H9 (cell line): ENCODE results near the gene KIF18B. TPM values are rescaled to one million over a fixed set of nuclear protein-coding genes. Genes with fewer than 3 reads are reported as not detected.
A peak's percentile ranks its signal among the peaks of the same experiment; 100 is the strongest.

Source experiments
- DNase-seq: peaks from one replicate; pipeline ENCODE4 v3.0.0-alpha.2; 2017
- H2AFZ ChIP-seq: one replicate; pipeline ENCODE4 v1.6.1; 2013; ENCODE audit warnings: mild to moderate bottlenecking, low read length, control low read depth, moderate library complexity
- H2AK5ac ChIP-seq: 2 replicates; pipeline ENCODE4 v1.6.1; 2013; ENCODE audit warnings: low read length, control low read depth, mixed read lengths; ENCODE audit not compliant: insufficient read length
- H2BK120ac ChIP-seq: one replicate; pipeline ENCODE4 v1.6.1; 2013; ENCODE audit warnings: low read depth, mild to moderate bottlenecking, low read length, control low read depth, inconsistent platforms; ENCODE audit not compliant: poor library complexity, severe bottlenecking
- H2BK12ac ChIP-seq: 2 replicates; pipeline ENCODE4 v1.6.1; 2013; ENCODE audit warnings: low read length, control low read depth, mixed read lengths, low read depth; ENCODE audit not compliant: insufficient read length
- H2BK15ac ChIP-seq: 2 replicates; pipeline ENCODE4 v1.6.1; 2013; ENCODE audit warnings: low read depth, low read length, control low read depth
- H2BK20ac ChIP-seq: one replicate; pipeline ENCODE4 v1.6.1; 2013; ENCODE audit warnings: low read depth, mild to moderate bottlenecking, low read length, control low read depth, inconsistent platforms; ENCODE audit not compliant: poor library complexity, severe bottlenecking
- H2BK5ac ChIP-seq: 2 replicates; pipeline ENCODE4 v1.6.1; 2013; ENCODE audit warnings: low read length, control low read depth, mixed read lengths; ENCODE audit not compliant: insufficient read length
- H3K14ac ChIP-seq: 2 replicates; pipeline ENCODE4 v1.6.1; 2013; ENCODE audit warnings: low read length, control low read depth; ENCODE audit not compliant: insufficient read depth
- H3K18ac ChIP-seq: 2 replicates; pipeline ENCODE4 v1.6.1; 2013; ENCODE audit warnings: low read depth, mild to moderate bottlenecking, mixed read lengths, low read length, control low read depth; ENCODE audit not compliant: insufficient read length
- H3K23ac ChIP-seq: 2 replicates; pipeline ENCODE4 v1.6.1; 2013; ENCODE audit warnings: low read length, control low read depth, mixed read lengths, low read depth; ENCODE audit not compliant: insufficient read length
- H3K23me2 ChIP-seq: 2 replicates; pipeline ENCODE4 v1.6.1; 2013; ENCODE audit warnings: low read depth, mild to moderate bottlenecking, mixed read lengths, low read length, control low read depth; ENCODE audit not compliant: insufficient read length, poor library complexity, severe bottlenecking
- H3K27ac ChIP-seq: 2 replicates; pipeline ENCODE4 v1.5.1; 2013; ENCODE audit warnings: low read length, control low read depth, mixed read lengths, low read depth; ENCODE audit not compliant: insufficient read length
- H3K27me3 ChIP-seq: 2 replicates; pipeline ENCODE4 v1.6.1; 2013; ENCODE audit warnings: low read length, control low read depth, inconsistent platforms; ENCODE audit not compliant: insufficient read depth
- H3K4ac ChIP-seq: 2 replicates; pipeline ENCODE4 v1.6.1; 2013; ENCODE audit warnings: low read depth, mild to moderate bottlenecking, control low read depth, inconsistent platforms, low read length, moderate library complexity
- H3K4me1 ChIP-seq: 2 replicates; pipeline ENCODE4 v1.6.1; 2013; ENCODE audit warnings: low read length, control low read depth, inconsistent platforms; ENCODE audit not compliant: insufficient read depth
- H3K4me2 ChIP-seq: 2 replicates; pipeline ENCODE4 v1.6.1; 2013; ENCODE audit warnings: low read length, control low read depth, mixed read lengths; ENCODE audit not compliant: insufficient read length, insufficient read depth
- H3K56ac ChIP-seq: 2 replicates; pipeline ENCODE4 v1.6.1; 2013; ENCODE audit warnings: low read depth, mild to moderate bottlenecking, mixed read lengths, low read length, control low read depth; ENCODE audit not compliant: insufficient read length
- H3K79me1 ChIP-seq: 2 replicates; pipeline ENCODE4 v1.6.1; 2013; ENCODE audit warnings: low read depth, mild to moderate bottlenecking, moderate library complexity, low read length, control low read depth, inconsistent platforms; ENCODE audit not compliant: insufficient read depth, poor library complexity, severe bottlenecking
- H3K79me2 ChIP-seq: 2 replicates; pipeline ENCODE4 v1.6.1; 2013; ENCODE audit warnings: low read length, control low read depth, inconsistent platforms; ENCODE audit not compliant: insufficient read depth
- H3K9ac ChIP-seq: 2 replicates; pipeline ENCODE4 v1.6.1; 2013; ENCODE audit warnings: low read length, control low read depth, mixed read lengths; ENCODE audit not compliant: insufficient read length; ENCODE audit errors: extremely low read depth
- H3K9me3 ChIP-seq: one replicate; pipeline ENCODE4 v1.6.1; 2013; ENCODE audit warnings: low read depth, low read length, inconsistent platforms; ENCODE audit not compliant: control insufficient read depth
- H3T11ph ChIP-seq: one replicate; pipeline ENCODE4 v1.6.1; 2013; ENCODE audit warnings: mild to moderate bottlenecking, low read length, control low read depth, inconsistent platforms
- H4K20me1 ChIP-seq: one replicate; pipeline ENCODE4 v1.6.1; 2013; ENCODE audit not compliant: control insufficient read depth, insufficient read length, insufficient read depth
- H4K5ac ChIP-seq: 2 replicates; pipeline ENCODE4 v1.6.1; 2013; ENCODE audit warnings: low read depth, mild to moderate bottlenecking, mixed read lengths, low read length, control low read depth; ENCODE audit not compliant: insufficient read length
- H4K8ac ChIP-seq: replicated peaks from 2 replicates; pipeline ENCODE4 v1.6.1; 2013; ENCODE audit warnings: low read length, control low read depth, mixed read lengths, low read depth; ENCODE audit not compliant: insufficient read length
- H4K91ac ChIP-seq: 2 replicates; pipeline ENCODE4 v1.6.1; 2013; ENCODE audit warnings: low read depth, mild to moderate bottlenecking, moderate library complexity, mixed read lengths, low read length, control low read depth; ENCODE audit not compliant: insufficient read length
- H3K27ac Mint-ChIP-seq, 3 experiments: 2 replicates in 2 of 3; 3 replicates in 1 of 3; pipeline ENCODE4 v1.8.0; 2020 to 2021; ENCODE audit warnings: mixed read lengths in 3 of 3, mild to moderate bottlenecking in 1 of 3, moderate library complexity in 1 of 3
- H3K27me3 Mint-ChIP-seq: 2 replicates; pipeline ENCODE4 v1.8.0; 2021; ENCODE audit warnings: low read depth, mild to moderate bottlenecking, moderate library complexity, mixed read lengths
- H3K36me3 Mint-ChIP-seq, 3 experiments: 2 replicates in 2 of 3; 3 replicates in 1 of 3; pipeline ENCODE4 v1.8.0; 2020 to 2021; ENCODE audit warnings: low read depth in 3 of 3, mixed read lengths in 3 of 3; ENCODE audit not compliant: insufficient read depth in 1 of 3
- H3K4me1 Mint-ChIP-seq, 2 experiments: 2 replicates each; pipeline ENCODE4 v1.8.0; 2020; ENCODE audit warnings: mixed read lengths in 2 of 2
- H3K4me3 Mint-ChIP-seq, 2 experiments: 2 replicates in 1 of 2; 3 replicates in 1 of 2; pipeline ENCODE4 v1.8.0; 2020 to 2021; ENCODE audit warnings: mild to moderate bottlenecking in 2 of 2, mixed read lengths in 2 of 2, moderate library complexity in 1 of 2
- H3K9me3 Mint-ChIP-seq, 2 experiments: 2 replicates in 1 of 2; 3 replicates in 1 of 2; pipeline ENCODE4 v1.8.0; 2020; ENCODE audit warnings: mild to moderate bottlenecking in 2 of 2, mixed read lengths in 2 of 2, moderate library complexity in 1 of 2
- WGBS: extraction: QIAGEN DNeasy Blood & Tissue Kit; methylation state at CpG from one replicate; pipeline ENCODE4 v1.1.7; 2013; ENCODE audit warnings: missing lambda C conversion rate, low lambda C conversion rate, mixed read lengths; ENCODE audit not compliant: insufficient read length; ENCODE audit errors: extremely low coverage; 5-methylcytosine and 5-hydroxymethylcytosine counted together
- total RNA-seq: library from RNA; stranded (reverse); gene quantifications from 2 replicates; pipeline ENCODE4 v1.2.1, GENCODE V29; 2021
- TF ChIP-seq, protein P1 (sequence below): fragments of 200-600 bp; sonication (generic); conservative IDR thresholded peaks from 3 replicates; pipeline ENCODE4 v1.8.0; 2021; ENCODE audit warnings: antibody characterized with exemption, mild to moderate bottlenecking

The KIF18B gene
- total RNA-seq, 1 experiment from 2014 or later, result 51.8 TPM

DNA sequence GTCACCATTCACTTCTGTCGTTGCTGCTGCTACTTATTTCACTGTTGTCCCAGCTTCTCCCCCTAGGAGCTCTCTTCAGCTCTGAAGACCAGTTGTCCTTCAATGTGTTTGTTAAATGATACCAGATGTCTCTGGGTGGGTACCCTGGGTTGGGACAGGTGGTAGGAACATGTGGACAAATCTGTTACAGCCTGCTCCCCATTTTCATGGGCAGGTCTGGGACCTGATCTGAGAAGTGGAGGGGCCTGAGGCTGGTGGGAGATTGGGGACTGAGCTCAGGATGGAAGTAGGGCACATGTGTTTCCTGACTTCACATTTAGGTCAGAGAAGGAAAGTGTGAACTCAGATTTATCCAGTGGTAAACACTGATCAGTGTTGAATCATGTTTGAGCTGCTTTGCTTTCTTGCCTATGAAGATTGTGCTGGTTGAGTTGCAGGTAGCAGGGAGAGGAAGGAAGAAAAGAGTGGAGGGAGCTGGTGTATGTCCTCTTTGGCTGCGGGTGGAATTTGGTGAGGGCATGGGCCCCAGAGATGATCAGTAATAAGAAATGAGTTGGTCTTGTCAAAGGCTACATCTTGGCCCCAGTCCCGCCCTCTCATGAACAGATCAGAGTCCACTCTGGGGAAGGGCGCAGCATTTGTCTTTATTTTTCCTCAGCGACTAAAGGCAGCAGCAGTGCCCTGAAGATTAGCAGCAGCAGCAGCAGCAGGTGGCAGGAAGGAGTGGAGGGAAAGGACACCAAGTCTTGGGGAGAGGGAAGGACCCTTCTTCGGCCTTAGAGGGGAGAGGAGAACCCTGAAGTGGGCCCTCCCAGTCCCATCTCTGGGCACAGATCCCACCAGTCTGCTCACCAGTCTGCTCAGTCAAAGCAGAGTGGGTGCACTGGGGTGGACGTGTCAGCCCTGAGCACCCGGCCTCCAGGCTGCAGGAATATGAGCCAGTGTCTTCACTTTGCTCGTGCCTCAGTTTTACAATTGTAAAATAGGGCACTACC lies 42.3 kb downstream of the KIF18B start:
- H4K8ac ChIP-seq, result no peak overlapping the region
- H4K91ac ChIP-seq, result no peak overlapping the region
- no peak overlapping the region for H2BK15ac ChIP-seq
- H3K4me3 Mint-ChIP-seq, result no peak overlapping the region
- H3K4me1 ChIP-seq, result no peaks in the 10 kb centered on the region; the same call in 1 of the 2 replicates
- no peak overlapping the region for H2BK5ac ChIP-seq
- H4K5ac ChIP-seq, result no peak overlapping the region
- no peaks in the 10 kb centered on the region for H3K79me2 ChIP-seq
- H3K4me2 ChIP-seq, result no peak overlapping the region
- no peaks in the 10 kb centered on the region for H4K20me1 ChIP-seq
- no peak overlapping the region for H2AFZ ChIP-seq
- TF ChIP-seq, protein P1, sequence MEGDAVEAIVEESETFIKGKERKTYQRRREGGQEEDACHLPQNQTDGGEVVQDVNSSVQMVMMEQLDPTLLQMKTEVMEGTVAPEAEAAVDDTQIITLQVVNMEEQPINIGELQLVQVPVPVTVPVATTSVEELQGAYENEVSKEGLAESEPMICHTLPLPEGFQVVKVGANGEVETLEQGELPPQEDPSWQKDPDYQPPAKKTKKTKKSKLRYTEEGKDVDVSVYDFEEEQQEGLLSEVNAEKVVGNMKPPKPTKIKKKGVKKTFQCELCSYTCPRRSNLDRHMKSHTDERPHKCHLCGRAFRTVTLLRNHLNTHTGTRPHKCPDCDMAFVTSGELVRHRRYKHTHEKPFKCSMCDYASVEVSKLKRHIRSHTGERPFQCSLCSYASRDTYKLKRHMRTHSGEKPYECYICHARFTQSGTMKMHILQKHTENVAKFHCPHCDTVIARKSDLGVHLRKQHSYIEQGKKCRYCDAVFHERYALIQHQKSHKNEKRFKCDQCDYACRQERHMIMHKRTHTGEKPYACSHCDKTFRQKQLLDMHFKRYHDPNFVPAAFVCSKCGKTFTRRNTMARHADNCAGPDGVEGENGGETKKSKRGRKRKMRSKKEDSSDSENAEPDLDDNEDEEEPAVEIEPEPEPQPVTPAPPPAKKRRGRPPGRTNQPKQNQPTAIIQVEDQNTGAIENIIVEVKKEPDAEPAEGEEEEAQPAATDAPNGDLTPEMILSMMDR, result no peak
- no peak overlapping the region for H3K9ac ChIP-seq
- no peak overlapping the region for H3K23ac ChIP-seq
- no peaks in the 10 kb centered on the region for H3K79me1 ChIP-seq
- no peak overlapping the region for H2AK5ac ChIP-seq
- H3K9me3 ChIP-seq, result no peaks in the 10 kb centered on the region
- H2BK20ac ChIP-seq, result no peak overlapping the region
- H3K18ac ChIP-seq, result no peak overlapping the region
- no peak overlapping the region for H3K56ac ChIP-seq
- no peak overlapping the region for H3K4ac ChIP-seq
- H3K27ac Mint-ChIP-seq, result peak overlapping the region in 1 of 3 experiments; percentile 90; a peak in 2 of 7 replicates
- H3K4me1 Mint-ChIP-seq, result peaks cover 6 to 15% of the 10 kb centered on the region in 2 experiments; a peak in 3 of 4 replicates
- H3K27ac ChIP-seq, result no peak overlapping the region
- H3K14ac ChIP-seq, result no peak overlapping the region
- no peak overlapping the region for H2BK120ac ChIP-seq
- no peaks in the 10 kb centered on the region for H3K36me3 Mint-ChIP-seq
- no peak for DNase-seq
- no peak overlapping the region for H3T11ph ChIP-seq
- H2BK12ac ChIP-seq, result no peak overlapping the region
- peaks cover 13% of the 10 kb centered on the region for H3K27me3 Mint-ChIP-seq
- no CpG with 5 or more reads among the region's 9 CpGs for WGBS
- H3K27me3 ChIP-seq, result no peaks in the 10 kb centered on the region
- no peaks in the 10 kb centered on the region for H3K23me2 ChIP-seq
- H3K9me3 Mint-ChIP-seq, result no peaks in the 10 kb centered on the region
